B cell (primary cell): Measurements from ENCODE around the gene UBR4. TPM values are rescaled to one million over a fixed set of nuclear protein-coding genes. Genes with fewer than 3 reads are reported as not detected.

Experiments used
- ATAC-seq: fragments of 200-7000 bp; cut with Tn5 transposase; one replicate; pipeline ENCODE4 v1.10.0; 2021; ENCODE audit warnings: low read depth, mild to moderate bottlenecking, moderate number of reproducible peaks, moderate library complexity
- CTCF ChIA-PET: fragments of 350-600 bp; sonication (Branson Sonifier 250); formaldehyde crosslinking; loops from one replicate; lab custom pipeline; 2021; ENCODE audit warnings: antibody characterized with exemption, inconsistent platforms; lab: Charles Lee
- POLR2A ChIA-PET: fragments of 350-600 bp; sonication (Branson Sonifier 250); formaldehyde crosslinking; loops from one replicate; lab custom pipeline; 2021; ENCODE audit warnings: antibody characterized with exemption; lab: Charles Lee
- DNase-seq: peaks from one replicate; pipeline ENCODE4 v3.0.0; 2013
- H2AFZ ChIP-seq: 2 replicates; pipeline ENCODE4 v1.6.1; 2012; ENCODE audit warnings: mild to moderate bottlenecking, low read depth, low read length; ENCODE audit not compliant: insufficient read depth, poor library complexity, severe bottlenecking
- H3K27ac ChIP-seq, 2 donors: 1 replicate in 1 of 2; 2 replicates in 1 of 2; pipeline ENCODE4 v1.5.1; 2012 to 2013; ENCODE audit warnings: low read length in 2 of 2, mild to moderate bottlenecking in 2 of 2, moderate library complexity in 1 of 2
- H3K27me3 ChIP-seq, 4 experiments: fragments of 200-600 bp in 1 of 4; sonication (generic) in 1 of 4; replicated peaks in 1 of 4; 1 replicate in 2 of 4; 2 replicates in 2 of 4; pipeline versions ENCODE4 v1.6.1 to v1.7.0; 2013 to 2016; ENCODE audit warnings: low read length in 3 of 4, mild to moderate bottlenecking in 2 of 4, mixed read lengths in 1 of 4, moderate library complexity in 1 of 4; ENCODE audit not compliant: insufficient read depth in 4 of 4, control insufficient read depth in 3 of 4; ENCODE audit errors: control extremely low read depth in 1 of 4
- H3K36me3 ChIP-seq, 2 experiments: replicated peaks in 1 of 2; 1 replicate in 1 of 2; 2 replicates in 1 of 2; pipeline versions ENCODE4 v1.6.1 to v1.7.1; 2013; ENCODE audit warnings: low read length in 1 of 2; ENCODE audit not compliant: insufficient read depth in 2 of 2, control insufficient read depth in 1 of 2; ENCODE audit errors: control extremely low read depth in 1 of 2, extremely low read depth in 1 of 2
- H3K4me1 ChIP-seq, 2 donors: fragments of 200-600 bp in 1 of 2; sonication (generic) in 1 of 2; 1 replicate in 1 of 2; 2 replicates in 1 of 2; pipeline versions ENCODE4 v1.5.1 to v1.6.1; 2013 to 2017; ENCODE audit warnings: low read length in 2 of 2; ENCODE audit not compliant: control insufficient read depth in 2 of 2, insufficient read depth in 2 of 2
- H3K4me2 ChIP-seq: replicated peaks from 2 replicates; pipeline ENCODE3; 2012; ENCODE audit warnings: mild to moderate bottlenecking, low read depth, low read length; ENCODE audit not compliant: poor library complexity, severe bottlenecking
- H3K4me3 ChIP-seq, 5 experiments: fragments of 200-600 bp in 1 of 5; sonication (generic) in 1 of 5; 1 replicate in 3 of 5; 2 replicates in 2 of 5; pipeline versions ENCODE4 v1.5.1 to v1.7.0; 2011 to 2016; ENCODE audit warnings: low read length in 4 of 5, mild to moderate bottlenecking in 4 of 5, low read depth in 2 of 5, control low read depth in 1 of 5, moderate library complexity in 1 of 5; ENCODE audit not compliant: insufficient read depth in 1 of 5; ENCODE audit errors: control extremely low read depth in 1 of 5, extremely low read depth in 1 of 5
- H3K79me2 ChIP-seq: fragments of 200-600 bp; sonication (generic); one replicate; pipeline ENCODE4 v1.6.0; 2016; ENCODE audit warnings: low read length; ENCODE audit not compliant: control insufficient read depth, insufficient read depth
- H3K9ac ChIP-seq: fragments of 200-600 bp; sonication (generic); 2 replicates; pipeline ENCODE4 v1.6.1; 2017; ENCODE audit warnings: mild to moderate bottlenecking, low read length, moderate library complexity
- H3K9me3 ChIP-seq, 3 donors: one replicate each; pipeline versions ENCODE4 v1.6.1 to v1.7.1; 2013; ENCODE audit warnings: low read length in 2 of 3; ENCODE audit not compliant: control insufficient read depth in 2 of 3, insufficient read depth in 1 of 3; ENCODE audit errors: control extremely low read depth in 1 of 3
- H4K20me1 ChIP-seq: 2 replicates; pipeline ENCODE4 v1.6.0; 2012; ENCODE audit warnings: mild to moderate bottlenecking, low read length; ENCODE audit not compliant: insufficient read depth, control insufficient read depth, poor library complexity, severe bottlenecking
- H3K27ac Mint-ChIP-seq: one replicate; pipeline ENCODE4 v1.8.0; 2021; ENCODE audit warnings: mixed read lengths
- H3K27me3 Mint-ChIP-seq: one replicate; pipeline ENCODE4 v1.8.0; 2021; ENCODE audit warnings: mixed read lengths
- H3K4me1 Mint-ChIP-seq: one replicate; pipeline ENCODE4 v1.8.0; 2021; ENCODE audit warnings: mixed read lengths
- H3K4me3 Mint-ChIP-seq: one replicate; pipeline ENCODE4 v1.8.0; 2021; ENCODE audit warnings: mixed read lengths
- H3K9me3 Mint-ChIP-seq: one replicate; pipeline ENCODE4 v1.8.0; 2022; ENCODE audit warnings: mixed read lengths; ENCODE audit not compliant: insufficient read depth
- CTCF ChIP-seq: fragments of 200-600 bp; IDR thresholded peaks from one replicate; pipeline ENCODE4 v1.8.0; 2022; ENCODE audit warnings: antibody characterized with exemption, mild to moderate bottlenecking
- EZH2 ChIP-seq: IDR thresholded peaks from 2 replicates; pipeline ENCODE4 v1.6.1; 2012; ENCODE audit warnings: borderline replicate concordance, low read depth, mild to moderate bottlenecking, moderate library complexity, low read length; ENCODE audit not compliant: insufficient read depth, poor library complexity, severe bottlenecking
- whole genome bisulfite sequencing: methylation state at CpG from one replicate; pipeline ENCODE4 v1.1.5; 2013; ENCODE audit warnings: missing lambda C conversion rate; ENCODE audit not compliant: insufficient coverage; 5-methylcytosine and 5-hydroxymethylcytosine counted together
- intact Hi-C: fragments of 100-400 bp; cut with micrococcal nuclease; formaldehyde crosslinking; loops from one replicate; pipeline ENCODE4 v1.10.0; 2022
- polyA plus RNA-seq: library from polyadenylated mRNA; depleted of rRNA; stranded (reverse); fragments of >200 nt; gene quantifications from 2 replicates; pipeline ENCODE4 v1.2.3, GENCODE V29; 2012
- total RNA-seq, 2 donors: library from RNA; stranded (reverse); fragments of 120-200 nt in 1 of 2; gene quantifications; 1 replicate in 1 of 2; 2 replicates in 1 of 2; pipeline versions ENCODE4 v1.2.3 to v1.2.4, GENCODE V29; 2013 to 2022

Gene UBR4
- total and polyA plus RNA-seq, 2 donors (not counting 1 experiment from before 2014, with no cell fraction given), result 90.0 to 190 TPM

GRCh38 chr1:19065526-19066247 lies 144.4 kb downstream of the UBR4 start:
- CTCF ChIA-PET, result interaction anchor here (0.8 kb wide), 1 partner anchor 168 kb away, joined by 3 read pairs; no protein-coding TSS in a partner anchor

More at GRCh38 chr1:19065526-19066247, 144.4 kb downstream of the UBR4 start:
- H3K4me1 ChIP-seq, result no peaks in the 10 kb centered on the region
- no peak overlapping the region for H2AFZ ChIP-seq
- H3K9ac ChIP-seq, result no peak overlapping the region
- H3K9me3 ChIP-seq, result peaks cover 0 to 18% (median 0%) of the 10 kb centered on the region in 3 donors
- Mint-ChIP-seq H3K27ac (no peak overlapping the region), H3K9me3 (peaks cover 3% of the 10 kb centered on the region), H3K4me3 (no peak overlapping the region), H3K27me3 (no peaks in the 10 kb centered on the region), H3K4me1 (no peaks in the 10 kb centered on the region)
- H3K4me3 ChIP-seq, result no peak overlapping the region
- ATAC-seq (no peak), DNase-seq (no peak)
- POLR2A ChIA-PET, result no interaction called here
- H3K27ac ChIP-seq, result no peak overlapping the region
- no peaks in the 10 kb centered on the region for H3K27me3 ChIP-seq
- WGBS, result 78% methylated on average over 13 of the region's 16 CpGs
- TF ChIP-seq EZH2 (no peak), CTCF (no peak)
- H4K20me1 ChIP-seq, result no peaks in the 10 kb centered on the region
- H3K79me2 ChIP-seq, result no peaks in the 10 kb centered on the region
- no peaks in the 10 kb centered on the region for H3K36me3 ChIP-seq
- no peak overlapping the region for H3K4me2 ChIP-seq
- intact Hi-C loops, result no loop called here
